NCI-H2196 (cell line): ENCODE results near the gene DDX31.
A peak's percentile ranks its signal among the peaks of the same experiment; 100 is the strongest.

Experiments used
- DNase-seq: peaks from one replicate; lab custom pipeline; 2025; ENCODE audit not compliant: unreplicated experiment; lab: John Stamatoyannopoulos, UW

DDX31 gene

GRCh38 chr9:132673355-132673754, 3.6 kb upstream of the DDX31 start:
- no peak for DNase-seq

- DNase-seq, result no peak
These were observed 2.6 kb upstream of the DDX31 start for GRCh38 chr9:132672413-132672690.

GRCh38 chr9:132671620-132672412, 2.0 kb upstream of the DDX31 start:
- DNase-seq, result no peak

GRCh38 chr9:132670457-132671391, 941 bp upstream of the DDX31 start, which contains the start of gene GTF3C4:
GTF3C4 (plus strand) TSS chr9:132670464; CDS start chr9:132670599, 135 bp downstream.
- DNase-seq, result peak; percentile 16

- no peak for DNase-seq
These were observed 475 bp downstream of the DDX31 start for GRCh38 chr9:132669319-132669697.

GRCh38 chr9:132663851-132664250, 5.9 kb downstream of the DDX31 start:
- DNase-seq, result no peak

- no peak for DNase-seq
These were observed 6.7 kb downstream of the DDX31 start for GRCh38 chr9:132663117-132663516.

- DNase-seq, result no peak
These were observed 7.4 kb downstream of the DDX31 start for GRCh38 chr9:132662152-132662945.

GRCh38 chr9:132656299-132656698, 13.5 kb downstream of the DDX31 start:
- no peak for DNase-seq

- DNase-seq, result peak; percentile 61
These were observed 18.5 kb downstream of the DDX31 start for GRCh38 chr9:132651259-132651658.

- DNase-seq, result no peak
These were observed 21.1 kb downstream of the DDX31 start for GRCh38 chr9:132648685-132649084.

- no peak for DNase-seq
These were observed 21.5 kb downstream of the DDX31 start for GRCh38 chr9:132648283-132648682.

GRCh38 chr9:132647806-132648205, 22.0 kb downstream of the DDX31 start:
- no peak for DNase-seq

- DNase-seq, result no peak
These were observed 22.4 kb downstream of the DDX31 start for GRCh38 chr9:132647355-132647754.

- no peak for DNase-seq
These were observed 23.1 kb downstream of the DDX31 start for GRCh38 chr9:132646726-132647125.

GRCh38 chr9:132645711-132646110, 24.1 kb downstream of the DDX31 start:
- DNase-seq, result no peak

- no peak for DNase-seq
These were observed 24.5 kb downstream of the DDX31 start for GRCh38 chr9:132645306-132645705.

- DNase-seq, result no peak
These were observed 25.5 kb downstream of the DDX31 start for GRCh38 chr9:132644251-132644650.

GRCh38 chr9:132641216-132641615, 28.6 kb downstream of the DDX31 start:
- no peak for DNase-seq

- DNase-seq, result peak; percentile 8
These were observed 30.5 kb downstream of the DDX31 start for GRCh38 chr9:132639322-132639721.

- DNase-seq, result no peak
These were observed 31.5 kb downstream of the DDX31 start for GRCh38 chr9:132638240-132638639.
